GM15510 (cell line): ENCODE measurements around the gene PARP3.

Experiments used
- POLR2A ChIP-seq: IDR thresholded peaks from 3 replicates; pipeline ENCODE4 v1.6.1; 2011; ENCODE audit warnings: borderline replicate concordance; ENCODE audit not compliant: insufficient read length; ENCODE audit errors: extremely low read depth

Gene PARP3

GRCh38 chr3:51967384-51968169 lies 25.4 kb downstream of the PARP3 start, which contains the start of gene PCBP4:
PCBP4 (minus strand) TSS chr3:51967454; CDS start chr3:51961240, 6,214 bp downstream.
- peak; percentile 37 for TF ChIP-seq POLR2A

DNA sequence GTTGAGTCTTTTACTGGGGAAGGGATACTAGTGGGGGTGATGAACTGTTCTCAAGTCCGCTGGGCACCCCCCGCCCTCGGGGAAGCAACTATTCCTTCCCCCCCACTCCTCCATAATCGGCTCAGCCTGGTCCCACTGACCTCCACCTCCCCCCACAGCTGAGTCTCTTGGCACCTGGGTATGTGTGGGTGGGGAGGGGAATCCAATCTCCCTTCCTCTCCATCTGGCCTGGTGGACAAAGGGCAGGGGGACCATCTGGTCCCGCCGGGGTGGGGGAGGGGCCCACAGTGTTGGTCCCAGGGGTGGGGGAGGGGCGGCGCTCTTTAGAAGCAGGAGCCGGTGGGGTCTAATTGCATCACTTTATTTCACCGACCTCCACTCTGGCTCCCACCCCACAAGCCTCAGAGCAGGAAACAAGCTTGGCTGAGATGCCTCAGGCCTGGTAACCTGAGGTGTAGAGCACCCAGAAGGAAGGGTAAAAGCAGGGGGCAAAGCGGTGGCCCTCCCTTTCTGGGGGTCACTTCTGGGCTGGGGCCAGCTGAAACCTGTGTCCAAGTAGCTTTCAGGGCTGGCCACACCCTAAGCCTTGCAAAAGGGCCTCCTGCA lies 26.1 kb downstream of the PARP3 start:
- TF ChIP-seq POLR2A: no peak

DNA sequence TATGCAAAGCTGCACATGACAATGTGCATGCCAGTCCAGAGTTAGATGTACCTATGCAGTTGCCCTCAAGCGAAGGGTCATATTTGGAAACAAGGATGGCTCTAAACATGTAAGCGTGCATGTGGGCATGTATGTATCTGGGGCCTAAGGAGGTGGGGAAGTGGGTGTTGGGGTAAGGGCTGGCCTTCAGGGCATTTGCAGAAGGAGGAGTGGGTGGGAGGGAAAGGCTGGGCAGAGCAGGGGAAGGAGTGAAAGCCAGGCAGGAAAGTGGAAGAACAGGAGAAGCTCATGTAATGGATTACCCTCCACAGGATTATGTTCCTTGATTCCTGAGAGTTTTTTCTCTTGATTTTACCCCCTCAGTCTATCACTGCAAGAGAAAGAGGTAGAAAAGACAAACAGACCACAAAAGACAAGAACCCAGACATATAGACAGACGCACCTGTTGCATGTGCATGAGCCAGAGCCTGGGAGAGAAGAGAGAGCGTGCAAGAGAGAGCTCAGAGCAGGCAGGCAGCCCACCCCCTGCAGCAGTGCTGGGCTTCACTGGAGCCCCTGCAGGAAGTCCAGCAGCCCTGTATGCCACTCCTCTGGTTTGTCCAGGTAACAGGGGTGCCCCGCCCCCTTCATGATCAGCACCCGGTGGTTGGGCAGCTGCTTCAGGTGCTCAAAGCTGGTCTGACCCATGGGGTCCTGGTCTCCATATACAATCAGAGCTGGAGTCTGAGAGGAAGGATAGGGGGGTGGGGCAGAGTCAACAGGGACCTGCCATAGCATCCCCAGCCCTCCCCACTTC lies 26.9 kb downstream of the PARP3 start:
- TF ChIP-seq POLR2A: no peak

DNA sequence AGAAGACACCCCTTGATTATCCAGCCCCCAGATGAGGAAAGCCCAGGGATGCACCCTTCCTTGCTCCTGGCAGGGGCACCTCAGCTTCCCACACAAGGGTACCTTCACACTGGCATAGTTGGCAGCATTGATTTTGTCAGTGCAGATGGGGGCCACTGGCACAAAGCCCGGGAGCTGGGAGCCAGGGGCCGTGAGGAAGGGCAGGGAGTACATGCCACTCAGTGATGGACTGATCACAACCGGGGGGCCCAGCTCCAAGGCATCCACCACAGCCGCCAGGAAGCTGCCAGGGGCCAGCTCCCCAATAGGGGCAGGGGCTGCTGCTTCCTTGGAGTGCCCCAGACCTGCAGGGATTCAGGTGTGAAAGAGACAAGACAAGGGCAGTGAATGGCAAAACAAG lies 27.7 kb downstream of the PARP3 start:
- TF ChIP-seq POLR2A: no peak

DNA sequence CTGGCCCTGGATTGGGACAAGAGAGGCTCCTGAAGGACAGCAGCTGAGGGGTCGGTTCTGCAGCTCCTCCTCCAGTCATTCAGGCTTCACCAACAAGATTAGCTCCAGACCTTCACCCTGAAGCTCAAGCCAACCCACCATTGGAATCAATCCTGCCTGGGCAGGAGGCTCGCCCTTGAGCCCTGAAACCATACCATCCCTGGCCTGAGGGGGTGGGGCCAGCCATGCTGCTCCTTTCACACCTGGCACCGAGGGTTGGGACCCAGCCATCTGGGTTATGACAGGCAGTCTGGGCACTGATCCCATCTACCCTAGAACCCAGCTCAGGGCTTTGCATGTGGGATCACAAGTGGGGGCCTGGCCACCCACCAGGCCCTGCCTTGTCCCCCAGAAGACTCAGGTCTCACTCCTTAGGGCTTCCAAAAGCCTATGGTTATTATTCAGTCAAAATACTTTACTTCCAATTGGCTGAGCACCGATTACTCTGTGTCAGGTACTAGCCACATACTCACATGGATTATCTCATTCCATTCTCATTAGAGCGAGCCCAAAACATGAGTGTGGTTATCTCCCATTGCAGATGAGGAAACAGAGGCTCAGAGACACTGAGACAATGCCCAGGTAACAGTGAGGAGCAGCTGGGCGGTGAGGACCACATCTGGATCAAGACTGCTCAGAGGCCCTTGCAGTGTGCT lies 28.6 kb downstream of the PARP3 start:
- no peak for TF ChIP-seq POLR2A

DNA sequence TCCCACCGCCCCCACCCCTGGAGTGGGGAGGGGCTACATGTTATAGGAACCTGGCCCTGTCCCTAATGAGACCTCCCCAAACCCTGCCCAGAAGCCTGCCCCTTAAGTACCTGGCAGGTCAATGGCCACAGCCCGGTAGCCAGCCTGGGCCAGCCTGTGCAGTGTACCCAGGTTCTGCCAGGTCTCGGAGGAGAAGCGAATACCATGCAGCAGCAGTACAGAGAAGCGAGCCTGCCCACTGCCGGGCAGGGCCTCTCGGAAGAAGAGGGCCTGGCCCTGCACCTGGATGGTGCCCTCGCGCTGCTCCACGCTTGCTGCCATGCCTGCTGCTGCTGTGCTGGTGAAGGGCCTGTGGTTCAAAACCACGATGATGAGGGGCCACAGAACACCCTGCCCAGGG lies 29.2 kb downstream of the PARP3 start:
- no peak for TF ChIP-seq POLR2A

- no peak for TF ChIP-seq POLR2A
These were observed 32.3 kb downstream of the PARP3 start for GRCh38 chr3:51974277-51974962.

DNA sequence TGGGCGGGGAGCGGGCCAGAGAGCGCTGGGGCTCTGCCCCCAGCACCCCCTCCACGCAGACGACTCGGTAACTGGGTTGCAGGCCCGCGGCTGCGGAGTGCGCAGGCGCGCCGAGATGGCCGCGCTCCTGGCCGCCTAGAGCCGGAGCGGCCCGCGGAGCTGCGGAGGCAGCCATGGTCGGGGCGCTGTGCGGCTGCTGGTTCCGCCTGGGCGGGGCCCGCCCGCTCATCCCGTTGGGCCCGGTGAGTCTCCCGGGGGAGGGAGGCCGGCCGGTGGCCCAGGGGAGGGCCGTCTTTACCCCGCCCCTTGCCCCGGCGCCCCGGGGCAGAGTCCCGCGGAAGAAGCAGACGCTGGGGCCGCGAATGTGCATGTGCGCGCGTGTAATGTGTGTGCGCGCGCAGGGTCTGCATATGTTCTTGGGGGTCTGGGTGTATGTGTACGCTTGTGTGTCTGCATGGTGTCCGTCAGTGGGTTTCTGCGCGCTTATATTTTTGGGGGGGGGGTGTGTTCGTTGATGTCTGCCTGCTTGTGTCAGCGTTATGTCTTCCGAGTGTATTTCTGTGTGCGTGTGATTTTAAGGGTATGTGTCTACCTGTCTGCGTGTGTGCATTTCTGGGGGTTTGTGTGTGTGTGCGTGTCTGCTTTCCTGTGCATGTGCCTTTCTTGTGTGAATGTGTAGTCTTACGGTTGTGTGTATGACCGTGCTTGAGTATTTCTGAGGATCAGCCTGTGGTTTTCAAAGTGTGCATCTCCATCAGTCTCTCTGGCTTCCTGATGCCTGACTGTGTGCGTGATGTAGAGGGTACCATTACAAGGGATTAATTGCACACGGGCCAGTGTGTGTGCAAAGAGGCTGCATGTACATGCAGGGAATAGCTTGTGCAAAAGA lies 33.0 kb downstream of the PARP3 start, which contains the start of gene ABHD14A:
ABHD14A (plus strand) TSS at position 102 of the 889 bp plus-strand sequence; CDS start at position 174, 72 bp downstream.
- peak; percentile 93 for TF ChIP-seq POLR2A

DNA sequence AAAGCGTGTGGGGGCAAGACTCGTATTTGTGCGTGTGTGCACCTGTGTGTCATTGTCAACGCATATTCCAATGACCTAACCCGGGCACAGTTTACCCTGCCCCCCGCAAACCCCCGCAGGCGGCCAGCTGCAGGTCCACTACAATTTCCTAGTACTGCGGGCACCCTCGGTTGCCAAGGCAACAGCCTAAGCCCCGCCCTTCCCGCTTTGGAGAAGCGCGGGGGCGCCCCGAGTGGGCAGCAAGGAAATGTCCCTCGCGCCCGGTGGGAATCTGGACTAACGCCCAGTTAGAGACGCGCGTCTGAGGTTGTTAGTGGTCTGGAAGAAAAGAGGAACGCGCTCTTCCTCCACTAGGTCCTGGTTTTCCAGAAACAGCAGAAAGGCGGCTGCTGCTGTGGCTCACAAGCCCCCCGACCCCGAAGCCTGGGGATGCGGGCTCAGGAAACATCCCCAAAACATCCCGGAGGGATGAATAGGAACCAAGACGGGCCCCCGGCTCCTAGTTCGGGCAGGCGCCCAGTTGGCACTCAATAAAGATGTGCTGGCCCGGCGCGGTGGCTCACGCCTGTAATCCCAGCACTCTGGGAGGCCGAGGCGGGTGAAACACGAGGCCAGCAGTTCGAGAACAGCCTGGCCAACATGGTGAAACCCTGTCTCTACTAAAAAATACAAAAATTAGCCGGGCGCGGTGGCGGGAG lies 33.8 kb downstream of the PARP3 start:
- no peak for TF ChIP-seq POLR2A

DNA sequence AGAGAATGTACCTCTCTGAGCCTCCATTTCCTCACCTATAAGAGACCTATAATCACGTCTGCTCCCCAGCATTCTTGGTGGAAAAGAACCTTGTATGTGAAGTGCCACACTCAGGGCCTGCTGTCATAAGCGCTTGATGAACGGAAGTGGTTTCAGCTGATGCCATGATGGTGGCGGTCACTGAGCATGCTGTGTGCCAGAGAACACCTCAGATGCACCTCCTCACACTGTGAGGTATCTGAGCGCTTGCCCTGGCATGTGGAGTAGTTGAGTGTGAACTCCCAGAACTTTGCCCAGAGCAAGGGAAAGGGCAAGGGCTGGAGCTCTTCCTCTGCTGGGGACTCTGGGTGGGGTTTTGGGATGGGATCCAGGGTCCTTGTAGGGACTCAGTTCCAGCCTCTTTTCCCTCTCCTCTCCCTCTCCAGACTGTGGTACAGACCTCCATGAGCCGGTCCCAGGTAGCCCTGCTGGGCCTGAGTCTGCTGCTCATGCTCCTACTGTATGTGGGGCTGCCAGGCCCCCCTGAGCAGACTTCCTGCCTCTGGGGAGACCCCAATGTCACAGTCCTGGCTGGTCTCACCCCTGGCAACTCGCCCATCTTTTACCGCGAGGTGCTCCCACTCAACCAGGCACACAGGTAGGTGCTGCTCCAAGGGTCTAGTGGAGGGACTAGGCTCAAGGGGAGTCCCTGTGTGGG lies 35.4 kb downstream of the PARP3 start:
- no peak for TF ChIP-seq POLR2A

DNA sequence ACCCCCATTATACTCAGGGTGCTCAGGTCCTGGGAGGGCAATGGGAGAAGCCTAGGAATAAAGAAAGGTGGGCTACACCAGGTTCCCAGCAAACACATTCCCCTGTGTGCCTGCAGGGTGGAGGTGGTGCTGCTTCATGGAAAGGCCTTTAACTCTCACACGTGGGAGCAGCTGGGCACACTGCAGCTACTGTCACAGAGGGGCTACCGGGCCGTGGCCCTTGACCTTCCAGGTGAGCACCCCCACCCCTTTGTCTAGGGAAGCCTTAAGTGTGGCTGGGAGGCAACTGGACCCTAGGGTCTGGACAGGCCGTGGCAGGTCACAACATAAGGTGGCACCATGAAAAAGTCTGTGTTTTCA lies 36.0 kb downstream of the PARP3 start:
- TF ChIP-seq POLR2A: no peak

DNA sequence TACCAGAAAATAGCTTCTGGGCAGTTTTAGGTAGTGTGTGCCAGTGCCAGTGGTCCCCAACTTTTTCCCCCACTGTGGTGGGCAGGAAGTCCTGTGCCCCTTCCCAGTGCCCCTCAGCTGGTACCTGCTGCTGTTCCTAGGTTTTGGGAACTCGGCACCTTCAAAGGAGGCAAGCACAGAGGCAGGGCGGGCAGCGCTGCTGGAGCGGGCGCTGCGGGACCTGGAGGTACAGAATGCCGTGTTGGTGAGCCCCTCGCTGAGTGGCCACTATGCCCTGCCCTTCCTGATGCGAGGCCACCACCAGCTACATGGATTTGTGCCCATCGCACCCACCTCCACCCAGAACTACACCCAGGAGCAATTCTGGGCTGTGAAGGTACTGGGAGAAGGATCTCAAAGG lies 38.1 kb downstream of the PARP3 start:
- TF ChIP-seq POLR2A: no peak
